Heart left ventricle (tissue), 16 donors: Measurements from ENCODE around the gene PSORS1C1. TPM values are rescaled to one million over a fixed set of nuclear protein-coding genes. Genes with fewer than 3 reads are reported as not detected.
"Not testable (repeated sequence)": the region's sequence is repeated elsewhere in the genome, so short reads cannot be mapped to it uniquely, and the experiment has no call there.

Experiments used
- ATAC-seq, 4 donors: fragments of 200-7000 bp; cut with Tn5 transposase; one replicate each; pipeline ENCODE4 v1.9.1; 2020 to 2022; ENCODE audit warnings: moderate library complexity in 4 of 4, mild to moderate bottlenecking in 3 of 4, moderate number of reproducible peaks in 1 of 4
- DNase-seq, 5 donors: peaks; one replicate each; pipeline ENCODE4 v3.0.0-alpha.2; 2020
- H3K27ac ChIP-seq, 12 donors: fragments of 200-600 bp; sonication (generic) in 4 of 12; one replicate each; pipeline versions ENCODE4 v1.5.0 to v1.8.0; 2016 to 2022; ENCODE audit warnings: mild to moderate bottlenecking in 2 of 12
- H3K27me3 ChIP-seq, 9 donors: fragments of 200-600 bp; sonication (generic) in 2 of 9; one replicate each; pipeline versions ENCODE4 v1.5.1 to v1.8.0; 2016 to 2022; ENCODE audit warnings: mild to moderate bottlenecking in 3 of 9
- H3K36me3 ChIP-seq, 9 donors: fragments of 200-600 bp; sonication (generic) in 2 of 9; one replicate each; pipeline versions ENCODE4 v1.5.0 to v1.8.0; 2018 to 2022; ENCODE audit warnings: mild to moderate bottlenecking in 2 of 9
- H3K4me1 ChIP-seq, 12 donors: fragments of 200-600 bp; sonication (generic) in 4 of 12; one replicate each; pipeline versions ENCODE4 v1.5.0 to v1.8.0; 2016 to 2022; ENCODE audit warnings: mild to moderate bottlenecking in 3 of 12
- H3K4me3 ChIP-seq, 12 donors: fragments of 200-600 bp; sonication (generic) in 4 of 12; one replicate each; pipeline versions ENCODE4 v1.5.0 to v1.8.0; 2017 to 2022; ENCODE audit warnings: mild to moderate bottlenecking in 9 of 12, moderate library complexity in 4 of 12
- H3K9me3 ChIP-seq, 12 donors: fragments of 200-600 bp; sonication (generic) in 4 of 12; one replicate each; pipeline versions ENCODE4 v1.5.0 to v1.8.0; 2016 to 2022; ENCODE audit warnings: mild to moderate bottlenecking in 1 of 12
- POLR2A ChIP-seq, 2 donors: fragments of 450-650 bp; IDR thresholded peaks; one replicate each; pipeline ENCODE4 v1.6.1; 2017; ENCODE audit warnings: antibody characterized with exemption in 2 of 2, mild to moderate bottlenecking in 2 of 2, moderate library complexity in 2 of 2
- WGBS, 4 donors: extraction: QIAGEN DNeasy Blood & Tissue Kit in 2 of 4; methylation state at CpG; one replicate each; pipeline versions ENCODE4 v1.1.5 to v1.1.7; 2013 to 2018; 5-methylcytosine and 5-hydroxymethylcytosine counted together
- intact Hi-C, 10 donors: fragments of 100-400 bp; cut with DNase I; formaldehyde crosslinking; loops; one replicate each; pipeline versions ENCODE4 v1.11.1 to v1.14.2; 2022
- polyA plus RNA-seq, 2 donors: library from polyadenylated mRNA; stranded (reverse); fragments of 200-250 nt; gene quantifications; one replicate each; pipeline ENCODE4 v1.2.3, GENCODE V29; 2013
- total RNA-seq, 9 donors: library from RNA; depleted of rRNA in 2 of 9; stranded (reverse); fragments of >200 nt in 2 of 9; fragmentation: NEBNext Ultra II Directional in 3 of 9; extraction: Animal tissue kit (Norgen Biotek cat#: 25700) in 3 of 9; gene quantifications; one replicate each; pipeline versions ENCODE4 v1.1.0 to v1.2.4, GENCODE V29; 2016 to 2023
- TF ChIP-seq, protein P1 (sequence below), 12 donors: fragments of 200-600 bp; sonication (generic) in 4 of 12; IDR thresholded peaks; one replicate each; pipeline versions ENCODE4 v1.5.0 to v1.8.0; 2018 to 2022; ENCODE audit warnings: antibody characterized with exemption in 12 of 12, mild to moderate bottlenecking in 5 of 12
- donor health status: ischemic (EF 13 %, LVEDD 7.1; RV severe dilation, severe dysfunction).
- donor health status: healthy with polysubstance abuse.
- donor health status: DM: no; HTN: yes; CAD: no.
- donor health status: DM: no; HTN: no; CAD: no.
- donor health status: ischemic (EF 25% LVEDD 6.9; RV normal size, moderate dysfunction).
- donor health status: ischemic (EF 25% LVEDD 5.7; RV mildly dilated, moderate dysfunction).
- donor health status: healthy.
- donor health status: DM: yes; HTN: yes; CAD: no.
- donor health status: ischemic (EF 35%, LVEDD 5.7; RV mildly dilated, moderate dysfunction).
- donor health status: nonischemic (EF 11% LVEDD 7.7; RV severe dilation, severe dysfunction).
- donor health status: DM: yes; HTN: yes; CAD: no.
- donor health status: PGD.
- donor health status: ischemic (EF 29% LVEDD 5.4; RV normal size, mild dysfunction).
- donor health status: nonischemic (EF 23%, LVEDD 6.1; RV moderate dilation, normal function).

PSORS1C1 gene
- total and polyA plus RNA-seq, 11 donors: 0.37 to 5.8 (median 2.9) TPM

DNA sequence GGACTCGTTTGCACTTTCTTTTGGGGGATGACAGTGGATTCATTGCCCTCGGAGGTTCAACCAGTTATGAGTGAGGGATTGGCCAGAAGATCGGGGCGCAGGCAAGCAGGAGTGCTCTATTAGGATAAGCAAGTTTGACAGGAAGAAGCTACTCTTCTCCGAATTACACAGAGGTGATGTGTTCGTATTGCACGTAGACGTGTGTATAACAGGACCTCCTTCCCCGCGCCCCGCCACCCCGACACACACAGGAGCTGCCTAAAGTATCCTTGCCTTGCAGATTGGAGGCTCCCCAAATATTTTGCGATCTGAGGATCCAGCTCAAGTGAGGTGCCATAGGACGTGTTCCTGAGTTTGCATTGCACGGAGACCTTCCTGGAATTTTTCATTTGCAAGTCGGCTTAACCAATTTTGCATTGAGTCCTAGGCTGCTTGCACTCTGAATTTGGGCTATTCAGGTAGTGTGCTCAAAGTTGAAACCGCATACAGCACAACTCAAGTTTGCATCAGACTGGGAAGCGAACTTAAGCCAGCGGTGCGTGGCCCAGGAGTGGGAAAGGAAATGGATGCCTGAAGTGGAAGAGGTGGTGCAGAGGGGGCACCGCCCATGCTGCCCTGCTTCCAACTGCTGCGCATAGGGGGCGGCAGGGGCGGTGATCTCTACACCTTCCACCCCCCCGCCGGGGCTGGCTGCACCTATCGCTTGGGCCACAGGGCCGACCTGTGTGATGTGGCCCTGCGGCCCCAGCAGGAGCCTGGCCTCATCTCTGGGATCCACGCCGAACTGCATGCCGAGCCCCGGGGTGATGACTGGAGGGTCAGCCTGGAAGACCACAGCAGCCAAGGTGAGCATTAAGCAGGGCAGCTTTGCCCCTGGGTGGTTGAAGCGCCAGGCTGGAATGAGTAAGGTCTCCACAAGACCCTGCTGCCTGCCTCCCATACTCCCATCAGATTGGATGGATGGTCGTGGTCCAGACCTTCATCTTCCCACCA is 44.6 kb downstream of the PSORS1C1 start:
- ATAC-seq: no peak
- peak overlapping the region in 7 of 12 donors; percentile 6 to 83 (median 46) for H3K27ac ChIP-seq
- H3K36me3 ChIP-seq: peaks cover 0 to 32% (median 16%) of the 10 kb centered on the region in 9 donors
- H3K9me3 ChIP-seq: no peaks in the 10 kb centered on the region
- H3K4me1 ChIP-seq: peaks cover 0 to 26% (median 15%) of the 10 kb centered on the region in 12 donors
- H3K27me3 ChIP-seq: no peaks in the 10 kb centered on the region
- TF ChIP-seq POLR2A (IDR thresholded peaks at IDR 0.05): no peak
- WGBS, 4 donors: 15 to 20% (median 18%) methylated on average over 29 to 35 of the region's 35 CpGs
- DNase-seq: no peak
- intact Hi-C loops: loop anchor here in 1 of 10 donors (1.0 kb wide), 1 partner anchor 16 kb away; no protein-coding TSS in a partner anchor
- peak overlapping the region; percentile 52 to 87 (median 68) for H3K4me3 ChIP-seq

DNA sequence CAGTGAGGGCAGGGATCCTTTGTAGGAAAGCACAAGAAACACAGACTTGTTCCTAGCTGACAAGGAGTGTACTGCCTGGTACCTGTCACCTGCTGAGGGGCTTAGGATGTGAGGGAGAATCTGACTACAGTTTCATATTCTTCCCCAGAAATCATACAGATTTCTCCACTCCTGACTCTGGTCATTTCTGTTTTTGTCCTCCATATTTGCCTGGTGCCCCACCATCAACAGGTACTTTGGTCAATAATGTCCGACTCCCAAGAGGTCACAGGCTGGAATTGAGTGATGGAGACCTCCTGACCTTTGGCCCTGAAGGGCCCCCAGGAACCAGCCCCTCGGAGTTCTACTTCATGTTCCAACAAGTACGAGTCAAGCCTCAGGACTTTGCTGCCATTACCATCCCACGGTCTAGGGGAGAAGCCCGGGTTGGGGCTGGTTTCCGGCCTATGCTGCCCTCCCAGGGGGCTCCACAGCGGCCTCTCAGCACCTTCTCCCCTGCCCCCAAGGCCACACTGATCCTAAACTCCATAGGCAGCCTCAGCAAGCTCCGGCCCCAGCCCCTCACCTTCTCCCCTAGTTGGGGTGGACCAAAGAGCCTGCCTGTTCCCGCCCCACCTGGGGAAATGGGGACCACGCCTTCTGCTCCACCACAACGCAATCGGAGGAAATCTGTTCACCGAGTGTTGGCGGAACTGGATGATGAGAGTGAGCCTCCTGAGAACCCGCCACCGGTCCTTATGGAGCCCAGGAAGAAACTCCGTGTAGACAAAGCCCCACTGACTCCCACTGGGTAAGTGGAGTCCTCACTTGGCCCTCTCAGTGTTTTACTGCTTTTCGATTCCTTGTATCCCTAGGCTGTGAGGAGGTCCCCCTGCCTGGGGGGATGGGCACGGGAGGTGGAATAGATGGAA is 46.9 kb downstream of the PSORS1C1 start:
- 90 to 96% (median 91%) methylated on average over 19 of the region's 19 CpGs for WGBS, 4 donors
- H3K4me3 ChIP-seq: no peak overlapping the region
- no peak for ATAC-seq

DNA sequence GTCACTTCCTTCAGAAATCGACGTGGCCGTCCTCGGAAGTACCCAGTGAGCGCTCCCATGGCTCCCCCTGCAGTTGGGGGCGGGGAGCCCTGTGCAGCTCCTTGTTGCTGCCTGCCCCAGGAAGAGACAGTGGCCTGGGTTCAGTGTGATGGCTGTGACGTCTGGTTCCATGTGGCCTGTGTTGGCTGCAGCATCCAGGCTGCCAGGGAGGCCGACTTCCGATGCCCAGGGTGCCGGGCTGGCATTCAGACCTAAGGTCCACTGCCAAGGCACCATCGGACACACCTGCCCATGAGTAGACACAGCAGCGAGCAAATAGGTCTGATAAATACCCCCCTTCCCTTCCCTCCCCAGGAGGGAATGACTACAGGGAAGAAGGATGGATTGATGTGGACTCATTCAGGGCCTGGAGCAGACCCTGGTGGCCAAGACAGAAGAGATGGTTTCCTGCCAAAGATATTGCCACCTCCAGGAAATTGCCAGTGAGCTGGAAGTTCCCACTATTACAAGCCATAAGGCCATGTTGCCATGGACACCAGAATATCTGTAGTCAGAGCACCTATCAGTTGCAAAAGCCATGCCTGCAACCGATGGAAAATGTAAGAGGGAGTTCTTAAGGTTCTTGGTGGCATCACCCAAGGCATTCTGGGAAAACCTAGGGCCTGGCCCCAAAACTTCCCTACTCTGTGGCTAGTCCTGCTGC is 48.0 kb downstream of the PSORS1C1 start:
- no peak overlapping the region for H3K4me3 ChIP-seq
- TF ChIP-seq, protein P1, sequence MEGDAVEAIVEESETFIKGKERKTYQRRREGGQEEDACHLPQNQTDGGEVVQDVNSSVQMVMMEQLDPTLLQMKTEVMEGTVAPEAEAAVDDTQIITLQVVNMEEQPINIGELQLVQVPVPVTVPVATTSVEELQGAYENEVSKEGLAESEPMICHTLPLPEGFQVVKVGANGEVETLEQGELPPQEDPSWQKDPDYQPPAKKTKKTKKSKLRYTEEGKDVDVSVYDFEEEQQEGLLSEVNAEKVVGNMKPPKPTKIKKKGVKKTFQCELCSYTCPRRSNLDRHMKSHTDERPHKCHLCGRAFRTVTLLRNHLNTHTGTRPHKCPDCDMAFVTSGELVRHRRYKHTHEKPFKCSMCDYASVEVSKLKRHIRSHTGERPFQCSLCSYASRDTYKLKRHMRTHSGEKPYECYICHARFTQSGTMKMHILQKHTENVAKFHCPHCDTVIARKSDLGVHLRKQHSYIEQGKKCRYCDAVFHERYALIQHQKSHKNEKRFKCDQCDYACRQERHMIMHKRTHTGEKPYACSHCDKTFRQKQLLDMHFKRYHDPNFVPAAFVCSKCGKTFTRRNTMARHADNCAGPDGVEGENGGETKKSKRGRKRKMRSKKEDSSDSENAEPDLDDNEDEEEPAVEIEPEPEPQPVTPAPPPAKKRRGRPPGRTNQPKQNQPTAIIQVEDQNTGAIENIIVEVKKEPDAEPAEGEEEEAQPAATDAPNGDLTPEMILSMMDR (IDR thresholded peaks at IDR 0.05): no peak
- TF ChIP-seq POLR2A (IDR thresholded peaks at IDR 0.05): no peak
- DNase-seq: no peak
- H3K36me3 ChIP-seq: peaks cover 0 to 12% (median 2%) of the 10 kb centered on the region in 9 donors
- ATAC-seq: no peak
- 81 to 90% (median 87%) methylated on average over 8 to 13 of the region's 13 CpGs for WGBS, 4 donors
- intact Hi-C loops: no loop called here
- no peak overlapping the region for H3K27ac ChIP-seq
- H3K4me1 ChIP-seq: peaks cover 0 to 19% (median 9%) of the 10 kb centered on the region in 12 donors
- H3K9me3 ChIP-seq: no peaks in the 10 kb centered on the region
- no peaks in the 10 kb centered on the region for H3K27me3 ChIP-seq

More for the DNA sequence above, 46.9 kb downstream of the PSORS1C1 start:
- intact Hi-C loops: no loop called here
- Histone ChIP-seq H3K27ac (no peak overlapping the region), H3K27me3 (no peaks in the 10 kb centered on the region), H3K36me3 (peaks cover 0 to 12% (median 2%) of the 10 kb centered on the region in 9 donors), H3K9me3 (no peaks in the 10 kb centered on the region), H3K4me1 (peaks cover 0 to 26% (median 15%) of the 10 kb centered on the region in 12 donors)
- DNase-seq: no peak
- TF ChIP-seq, protein P1 (IDR thresholded peaks at IDR 0.05): no peak
- TF ChIP-seq POLR2A (IDR thresholded peaks at IDR 0.05): no peak

DNA sequence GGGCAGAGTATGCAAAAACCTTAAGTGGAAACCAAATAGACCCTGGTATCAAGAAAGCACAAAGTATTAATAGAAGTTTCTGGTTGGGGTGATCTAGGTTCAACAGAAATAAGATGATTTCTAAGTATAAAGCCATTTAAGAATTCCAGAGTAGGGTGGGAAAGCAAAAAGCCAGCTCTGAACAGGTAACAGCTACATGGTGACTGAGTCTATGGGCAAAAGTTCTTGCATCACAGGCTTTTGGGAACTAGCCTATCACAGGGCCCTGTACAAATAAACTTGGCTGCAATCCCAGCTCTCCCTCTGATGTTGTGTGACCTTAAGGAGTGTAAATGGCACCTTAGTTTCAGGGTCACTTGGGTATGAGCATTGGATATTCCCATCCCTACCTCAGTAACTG is 49.3 kb downstream of the PSORS1C1 start:
- Histone ChIP-seq H3K4me3 (no peak overlapping the region), H3K27me3 (no peaks in the 10 kb centered on the region), H3K4me1 (peaks cover 0 to 15% (median 6%) of the 10 kb centered on the region in 12 donors), H3K9me3 (no peaks in the 10 kb centered on the region), H3K36me3 (peaks cover 0 to 12% (median 2%) of the 10 kb centered on the region in 9 donors), H3K27ac (no peak overlapping the region)
- no peak for DNase-seq
- TF ChIP-seq POLR2A (IDR thresholded peaks at IDR 0.05): no peak
- TF ChIP-seq, protein P1 (IDR thresholded peaks at IDR 0.05): no peak
- intact Hi-C loops: no loop called here
- peak in 3 of 4 donors; percentile 70 to 79 (median 74) for ATAC-seq

DNA sequence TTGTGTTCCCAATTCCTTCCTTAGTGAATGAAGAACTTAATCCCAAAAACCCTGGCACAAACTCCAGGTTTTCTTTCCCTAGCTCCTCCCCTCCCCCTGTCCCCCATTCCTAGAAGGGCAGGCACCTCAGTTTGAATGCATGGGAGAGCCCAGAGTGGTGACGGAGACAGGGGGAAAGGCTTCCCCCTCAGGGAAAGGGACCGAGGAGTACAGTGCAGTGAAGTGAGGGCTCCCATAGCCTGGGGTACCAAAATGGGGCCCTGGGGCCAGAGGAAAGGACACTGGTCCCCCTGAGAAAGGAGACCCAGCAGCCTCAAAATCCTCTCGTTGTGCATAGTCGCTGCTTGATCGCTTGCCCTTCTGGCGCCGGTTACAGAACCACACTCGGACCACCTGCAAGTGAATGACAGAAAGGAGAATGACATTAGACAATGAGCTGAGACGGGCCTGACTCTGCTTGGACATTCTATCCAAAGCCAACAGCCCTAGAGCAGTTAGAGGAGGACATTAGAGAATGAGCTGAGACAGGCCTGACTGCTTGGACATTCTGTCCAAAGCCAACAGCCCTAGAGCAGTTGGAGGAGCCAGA is 50.0 kb downstream of the PSORS1C1 start:
- H3K4me3 ChIP-seq, H3K9me3 ChIP-seq, H3K27ac ChIP-seq, intact Hi-C loops, ATAC-seq, DNase-seq, H3K4me1 ChIP-seq, H3K27me3 ChIP-seq: not testable (repeated sequence)
- H3K36me3 ChIP-seq: peaks cover 0 to 12% (median 2%) of the 10 kb centered on the region in 9 donors
- 92 to 97% (median 93%) methylated on average over 7 to 9 of the region's 9 CpGs for WGBS, 4 donors

DNA sequence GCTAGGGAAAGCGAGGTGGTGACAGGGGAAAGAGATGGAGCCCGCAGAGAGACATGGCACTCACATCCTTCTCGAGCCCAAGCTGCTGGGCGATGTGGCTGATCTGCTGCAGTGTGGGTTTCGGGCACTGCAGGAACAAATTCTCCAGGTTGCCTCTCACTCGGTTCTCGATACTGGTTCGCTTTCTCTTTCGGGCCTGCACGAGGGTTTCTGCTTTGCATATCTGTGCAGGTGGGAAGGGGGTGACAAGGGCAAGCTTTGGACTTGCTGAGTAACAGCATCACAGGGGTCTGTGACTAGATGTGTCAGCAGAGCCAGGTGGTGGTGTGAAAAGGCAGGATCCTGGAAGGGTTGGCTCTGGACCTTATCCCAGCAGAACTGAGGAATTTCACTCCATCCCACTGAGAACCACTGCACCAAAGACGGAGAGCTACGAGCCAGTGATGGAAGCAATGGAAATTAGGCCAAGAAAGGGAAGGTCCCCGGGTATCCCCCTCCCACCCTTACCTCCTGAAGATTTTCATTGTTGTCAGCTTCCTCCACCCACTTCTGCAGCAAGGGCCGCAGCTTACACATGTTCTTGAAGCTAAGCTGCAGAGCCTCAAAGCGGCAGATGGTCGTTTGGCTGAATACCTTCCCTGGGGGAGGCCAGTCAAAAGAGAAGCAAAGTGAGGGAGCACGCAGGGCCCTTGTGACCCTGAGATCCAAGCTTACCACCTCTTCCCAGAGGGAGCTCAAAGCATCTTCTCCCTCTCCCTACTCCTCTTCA is 50.6 kb downstream of the PSORS1C1 start:
- H3K27me3 ChIP-seq, H3K4me1 ChIP-seq, intact Hi-C loops, H3K27ac ChIP-seq, DNase-seq, H3K9me3 ChIP-seq, ATAC-seq, H3K4me3 ChIP-seq: not testable (repeated sequence)
- peaks cover 0 to 12% (median 2%) of the 10 kb centered on the region in 9 donors for H3K36me3 ChIP-seq
- 78 to 84% (median 81%) methylated on average over 17 of the region's 17 CpGs for WGBS, 4 donors
